HG03457 (cell line): ENCODE results near the gene ZNF689.
"Not testable (repeated sequence)": the region's sequence is repeated elsewhere in the genome, so short reads cannot be mapped to it uniquely, and the experiment has no call there.

Source experiments
- ATAC-seq: cut with Tn5 transposase; IDR thresholded peaks from one replicate; pipeline ENCODE4 v1.9.1; 2021; ENCODE audit warnings: moderate number of reproducible peaks; ENCODE audit not compliant: unreplicated experiment

Gene ZNF689

GRCh38 chr16:30637139-30637538, 26.9 kb upstream of the ZNF689 start:
- ATAC-seq = not testable (repeated sequence)

DNA sequence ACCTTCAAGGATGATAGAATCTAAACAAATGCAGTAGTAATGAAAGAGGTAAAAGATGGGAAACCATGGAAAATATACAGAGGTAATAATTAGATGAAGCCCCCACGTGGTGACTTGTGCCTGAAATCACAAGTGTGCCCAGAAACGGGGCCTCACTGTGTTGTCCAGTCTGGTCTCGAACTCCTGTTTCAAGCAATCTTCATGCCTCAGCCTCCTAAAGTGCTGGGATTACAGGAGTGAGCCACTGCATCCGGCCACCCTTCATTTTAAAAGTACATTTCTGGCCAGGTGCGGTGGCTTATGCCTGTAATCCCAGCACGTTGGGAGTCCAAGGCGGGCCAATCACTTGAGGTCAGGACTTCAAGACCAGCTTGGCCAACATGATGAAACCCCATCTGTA, 26.4 kb upstream of the ZNF689 start:
- no peak for ATAC-seq

GRCh38 chr16:30633526-30633925, 23.3 kb upstream of the ZNF689 start:
- no peak for ATAC-seq

GRCh38 chr16:30632454-30632853, 22.3 kb upstream of the ZNF689 start:
- ATAC-seq = not testable (repeated sequence)

GRCh38 chr16:30628628-30629540, 18.7 kb upstream of the ZNF689 start:
- ATAC-seq = no peak

DNA sequence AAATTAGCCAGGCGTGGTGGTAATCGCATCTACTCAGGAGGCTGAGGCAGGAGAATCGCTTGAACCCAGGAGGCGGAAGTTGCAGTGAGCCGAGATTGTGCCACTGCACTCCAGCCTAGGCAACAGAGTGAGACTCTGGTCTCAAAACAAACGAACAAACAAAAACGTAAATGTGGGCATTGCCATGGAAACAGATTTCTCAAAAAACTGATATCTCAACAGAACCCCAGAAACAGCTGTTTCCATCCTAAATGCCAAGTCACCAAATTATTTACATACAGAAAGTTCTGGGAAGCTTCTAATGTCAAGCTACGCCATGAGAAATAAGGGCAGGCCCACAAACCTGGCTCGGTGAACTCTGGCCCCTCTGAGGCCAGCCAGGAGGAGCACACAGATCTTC, 16.0 kb upstream of the ZNF689 start:
- no peak for ATAC-seq

DNA sequence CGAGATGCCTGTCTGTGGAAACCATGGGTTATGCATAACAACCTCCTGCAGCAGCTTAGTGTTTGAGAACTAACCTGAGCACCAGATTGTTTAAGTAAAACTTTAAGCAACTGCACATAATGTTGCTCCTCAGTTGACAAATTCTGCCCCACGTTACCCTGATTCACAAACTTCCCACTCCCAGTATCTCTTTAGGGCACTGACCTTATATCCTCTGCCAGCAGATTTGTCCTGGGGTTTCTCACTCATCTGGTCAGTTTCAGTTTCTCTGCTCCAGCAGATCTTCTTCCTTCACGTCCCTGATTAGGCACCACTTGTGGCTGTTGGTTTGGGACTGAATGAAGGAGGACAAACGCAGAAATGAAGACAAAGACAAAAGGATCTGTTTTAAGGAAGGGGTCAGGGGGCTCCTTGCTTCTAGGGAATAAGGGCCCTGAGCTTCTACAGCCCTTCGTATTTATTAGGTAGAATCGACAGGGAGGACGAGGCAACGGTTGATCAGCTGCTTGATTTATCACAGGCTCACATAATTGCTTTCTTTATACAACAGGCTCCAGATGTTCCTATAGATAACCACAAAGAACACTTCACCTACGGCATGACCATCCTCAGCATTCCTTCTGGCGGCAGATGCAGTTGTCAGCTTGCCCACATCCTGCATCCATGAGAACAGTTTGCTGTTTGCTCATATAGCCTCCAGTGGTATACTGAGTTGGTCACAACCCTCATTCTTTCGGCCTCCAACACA, 13.5 kb upstream of the ZNF689 start:
- ATAC-seq = no peak

GRCh38 chr16:30622455-30623032, 12.4 kb upstream of the ZNF689 start:
- ATAC-seq = no peak

GRCh38 chr16:30621765-30622164, 11.6 kb upstream of the ZNF689 start:
- no peak for ATAC-seq

- ATAC-seq = no peak
These were observed 10.0 kb upstream of the ZNF689 start for GRCh38 chr16:30620169-30620568.

DNA sequence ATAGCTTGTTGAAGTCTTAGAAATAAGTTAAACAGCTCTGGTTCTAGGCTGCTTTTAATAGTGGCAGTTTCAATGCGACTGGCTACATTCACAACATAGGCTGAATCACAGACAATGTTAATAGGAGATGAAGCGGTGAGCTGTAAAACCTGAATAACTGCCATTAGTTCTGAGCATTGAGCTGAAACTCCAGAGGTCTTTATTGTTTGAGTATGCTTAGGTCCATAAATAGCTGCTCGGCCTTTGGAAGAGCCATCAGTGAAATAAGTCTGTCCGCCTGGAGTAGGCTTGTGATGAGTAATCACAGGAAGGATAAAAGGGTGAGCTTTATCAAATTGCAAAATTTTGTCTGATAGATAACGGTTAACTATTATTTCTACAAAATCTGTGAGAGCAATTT, 9.4 kb upstream of the ZNF689 start:
- ATAC-seq = no peak

DNA sequence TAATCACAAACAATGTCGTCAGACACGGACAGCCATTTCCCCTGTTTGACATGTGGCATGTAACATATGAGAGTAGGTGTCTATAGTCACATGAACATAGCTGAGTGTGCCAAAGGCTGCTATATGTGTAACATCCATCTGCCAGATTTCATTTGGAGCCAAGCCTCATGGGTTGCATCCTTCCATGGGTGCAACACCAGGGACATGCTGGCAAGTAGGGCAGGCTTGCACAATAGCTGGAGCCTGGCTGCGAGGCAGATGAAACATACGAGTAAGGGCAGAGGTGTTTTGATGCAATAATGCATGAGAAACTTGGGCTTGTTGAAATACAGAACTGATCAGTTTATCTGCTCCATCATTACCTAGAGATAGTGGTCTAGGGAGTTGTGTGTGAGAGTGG, 9.0 kb upstream of the ZNF689 start:
- no peak for ATAC-seq

- no peak for ATAC-seq
These were observed 5.3 kb upstream of the ZNF689 start for GRCh38 chr16:30615358-30616091.

- no peak for ATAC-seq
These were observed 925 bp downstream of the ZNF689 start for GRCh38 chr16:30609002-30609925.

DNA sequence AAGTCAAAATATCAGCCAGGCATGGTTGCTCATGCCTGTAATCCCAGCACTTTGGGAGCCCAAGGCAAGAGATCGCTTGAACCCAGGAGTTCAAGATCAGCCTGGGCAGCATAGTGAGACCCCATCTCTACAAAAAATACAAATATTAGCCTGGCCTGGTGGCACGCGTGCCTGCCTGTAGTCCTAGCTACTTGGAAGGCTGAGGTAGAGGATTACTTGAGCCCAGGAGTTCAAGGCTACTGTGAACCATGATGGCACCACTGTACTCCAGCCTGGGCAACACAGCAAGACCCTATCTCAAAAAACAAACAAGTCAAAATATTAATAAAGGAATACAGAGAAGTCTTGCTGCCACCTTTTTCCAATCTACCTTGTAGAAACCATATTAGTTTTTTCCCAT, 4.2 kb downstream of the ZNF689 start:
- no peak for ATAC-seq

DNA sequence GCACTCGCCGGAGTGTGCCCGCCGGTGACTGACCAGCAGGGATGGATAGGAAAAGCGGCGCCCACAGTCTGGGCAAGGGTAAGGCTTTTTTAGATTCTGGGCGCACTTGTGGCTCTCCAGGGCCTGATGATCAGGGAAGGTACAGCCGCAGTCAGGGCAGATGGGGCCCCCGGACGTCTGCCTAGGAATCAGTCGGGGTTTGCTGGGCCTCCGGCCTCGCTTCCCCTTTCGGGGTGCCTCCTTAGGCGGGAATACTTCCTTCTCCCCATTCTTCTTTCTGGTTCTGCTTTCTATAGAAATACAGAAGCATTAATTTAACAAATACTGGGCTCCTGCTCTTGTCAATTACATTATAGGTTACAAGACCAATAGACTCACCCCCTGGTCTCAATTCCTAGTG, 5.0 kb downstream of the ZNF689 start:
- ATAC-seq = no peak

DNA sequence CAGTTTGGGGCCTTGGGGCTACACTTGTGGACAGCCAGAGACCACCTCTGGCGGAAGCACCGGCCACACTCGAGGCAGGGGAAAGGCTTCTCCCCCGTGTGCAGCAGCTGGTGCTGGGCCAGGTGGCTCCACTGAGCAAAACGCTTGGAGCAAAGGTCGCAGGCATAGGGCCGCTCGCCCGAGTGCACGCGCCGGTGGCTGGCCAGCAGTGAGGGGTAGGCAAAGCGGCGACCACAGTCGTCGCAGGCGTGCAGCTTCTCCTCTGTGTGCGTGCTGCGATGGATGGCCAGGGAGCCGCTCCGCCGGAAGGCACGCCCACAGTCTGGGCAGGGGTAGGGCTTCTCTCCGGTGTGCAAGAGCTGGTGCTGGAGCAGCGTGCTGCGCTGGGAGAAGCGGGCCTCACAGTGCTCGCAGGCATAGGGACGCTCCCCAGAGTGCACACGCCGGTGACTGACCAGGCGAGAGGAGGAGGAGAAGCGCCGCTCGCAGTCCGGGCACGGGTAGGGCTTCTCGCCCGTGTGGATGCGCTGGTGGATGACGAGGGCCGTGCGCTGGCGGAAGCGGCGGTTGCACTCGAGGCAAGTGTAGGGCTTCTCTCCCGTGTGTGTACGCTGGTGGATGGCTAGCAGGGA, 5.8 kb downstream of the ZNF689 start:
- no peak for ATAC-seq

GRCh38 chr16:30603945-30604315, 6.3 kb downstream of the ZNF689 start:
- ATAC-seq = no peak

- ATAC-seq = no peak
These were observed 7.4 kb downstream of the ZNF689 start for GRCh38 chr16:30602616-30603277.
